Fibroblast of skin of scalp (primary cell): ENCODE results near the gene LPP.

Experiments used
- DNase-seq: peaks from one replicate; pipeline ENCODE4 v3.0.0-alpha.2; 2013

LPP gene

GRCh38 chr3:188527389-188527788 lies 373.4 kb downstream of the LPP start:
- peak; percentile 41 for DNase-seq

GRCh38 chr3:188528396-188528795 lies 374.4 kb downstream of the LPP start:
- no peak for DNase-seq

GRCh38 chr3:188529228-188529627 lies 375.3 kb downstream of the LPP start:
- DNase-seq = peak; percentile 71

GRCh38 chr3:188530226-188530625 lies 376.3 kb downstream of the LPP start:
- DNase-seq = no peak

DNA sequence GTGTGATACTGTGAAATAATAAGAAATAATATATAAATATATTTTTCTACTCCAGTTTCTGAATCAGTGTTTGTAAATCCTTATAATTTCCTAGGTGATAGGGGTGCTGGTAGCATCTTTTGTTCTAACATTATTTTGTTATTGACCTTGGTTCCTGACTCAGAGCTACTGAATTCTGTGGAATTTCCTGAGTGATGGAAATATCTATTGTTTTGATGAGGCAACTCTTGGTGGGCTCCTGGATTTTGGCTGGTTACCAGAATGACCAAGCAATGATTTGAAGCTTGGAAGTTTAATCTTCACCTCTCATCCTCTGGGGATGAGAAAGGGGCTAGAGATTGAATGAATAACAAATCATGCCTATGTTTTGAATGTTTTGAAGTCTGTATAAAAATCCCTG lies 377.3 kb downstream of the LPP start:
- DNase-seq = peak; percentile 77

DNA sequence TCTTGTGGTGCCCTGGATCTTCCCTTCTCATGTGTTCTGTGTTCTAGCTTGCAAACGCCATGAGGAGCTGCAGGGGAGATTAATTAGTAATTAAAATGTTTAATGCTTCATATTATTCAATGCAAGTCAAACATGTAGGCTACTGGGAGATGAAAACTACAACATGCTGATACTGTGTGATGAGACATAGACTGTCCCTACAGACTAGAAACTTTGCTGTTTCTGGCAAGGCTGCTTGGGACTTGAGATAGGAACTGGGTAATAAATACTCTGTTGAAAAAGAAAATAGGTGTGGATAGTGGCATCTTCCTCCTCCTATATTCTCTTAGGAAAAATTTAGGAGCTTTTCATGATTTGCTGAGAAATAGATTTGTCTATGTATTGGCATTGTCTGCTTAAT lies 379.2 kb downstream of the LPP start:
- no peak for DNase-seq

DNA sequence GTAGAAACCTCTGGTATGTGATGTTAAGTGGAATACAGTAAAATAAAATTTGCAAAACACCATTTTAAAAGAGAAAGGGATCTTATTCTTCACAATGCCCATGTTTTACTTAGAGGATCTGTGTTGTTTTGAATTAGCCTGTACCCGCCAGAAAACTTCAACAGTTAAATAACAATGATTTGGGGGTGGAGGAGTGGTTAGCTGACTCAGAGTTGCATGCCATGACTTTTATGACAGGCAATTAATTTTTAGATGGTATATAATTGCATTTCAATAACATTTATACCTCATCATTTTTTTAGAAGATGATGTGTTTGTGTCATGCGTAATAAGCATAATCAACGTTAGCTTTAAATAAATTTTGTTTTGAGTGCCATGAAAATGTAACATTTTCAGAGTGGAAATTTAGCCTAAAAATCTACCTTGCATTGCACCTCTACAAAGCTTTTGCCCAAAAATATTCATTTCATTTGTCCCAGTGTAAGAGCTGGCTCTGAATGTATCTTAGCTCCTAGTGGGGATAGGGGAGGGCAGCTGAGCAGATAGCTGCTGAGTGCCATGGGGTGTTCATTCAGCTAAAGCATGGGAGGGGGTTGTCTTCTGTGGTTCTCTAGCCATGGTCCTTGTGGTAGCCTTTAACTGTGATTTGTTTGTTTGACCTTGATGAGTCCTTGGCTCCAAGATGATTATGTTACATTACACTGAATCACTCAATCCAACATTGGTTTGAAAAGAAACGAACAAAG lies 379.8 kb downstream of the LPP start:
- DNase-seq = peak; percentile 17

GRCh38 chr3:188534633-188535032 lies 380.7 kb downstream of the LPP start:
- DNase-seq = peak; percentile 58

- DNase-seq = no peak
Observed at GRCh38 chr3:188537606-188538005, 383.6 kb downstream of the LPP start.

DNA sequence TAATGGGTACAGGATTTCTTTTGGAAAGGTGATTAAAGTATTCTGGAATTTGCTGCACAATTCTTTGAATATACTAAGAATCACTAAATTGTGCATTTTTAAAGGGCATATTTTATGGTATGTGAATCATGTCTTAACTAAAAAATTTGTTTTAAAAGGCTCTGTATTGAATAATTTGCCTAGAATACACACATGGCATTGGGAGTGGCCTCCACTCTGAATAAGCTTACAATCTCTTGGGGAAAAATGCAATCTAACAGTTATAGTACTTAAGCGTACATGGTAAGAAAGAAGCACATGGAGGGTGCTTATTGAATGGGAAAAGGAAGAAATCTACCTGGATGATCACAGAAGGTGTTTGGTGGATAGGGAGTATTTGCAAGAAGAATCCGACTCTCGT lies 385.1 kb downstream of the LPP start:
- no peak for DNase-seq

GRCh38 chr3:188539631-188540194 lies 385.8 kb downstream of the LPP start:
- no peak for DNase-seq

DNA sequence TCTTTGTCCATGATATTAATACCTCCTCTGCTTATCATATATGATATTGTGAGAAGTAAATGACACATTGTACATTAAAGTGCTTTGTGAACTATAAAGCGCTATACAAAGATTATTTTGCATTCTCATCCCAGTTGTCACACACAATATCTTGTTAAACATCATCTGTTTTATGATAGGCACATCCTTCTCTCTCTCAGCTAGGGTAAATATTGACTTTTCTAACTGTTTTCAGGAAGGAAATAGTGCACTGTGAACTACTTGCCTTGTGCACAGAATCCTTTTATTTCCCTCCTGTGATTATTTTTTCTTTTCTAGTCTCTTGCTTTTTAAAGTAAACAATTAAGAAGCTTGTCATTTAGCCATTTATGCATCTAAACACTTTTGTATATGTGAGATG lies 388.2 kb downstream of the LPP start:
- no peak for DNase-seq

DNA sequence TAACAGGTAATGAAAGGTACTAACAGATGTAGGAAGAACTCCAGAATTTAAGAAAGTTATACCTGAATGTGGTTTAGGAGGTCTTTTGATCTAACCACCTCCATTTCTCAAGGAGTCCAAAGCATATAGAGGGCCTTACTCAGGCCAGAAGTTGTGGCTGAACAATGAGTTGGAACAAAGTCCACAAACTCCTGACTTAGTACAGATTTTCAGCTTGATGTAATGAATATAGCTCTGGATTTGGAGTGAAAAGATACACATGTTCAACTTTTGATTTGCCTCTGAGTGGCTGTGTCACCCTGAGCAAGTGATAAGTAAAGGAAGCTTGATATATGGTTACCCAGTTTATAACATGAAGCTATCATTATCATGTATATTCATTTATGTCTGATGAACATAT lies 390.1 kb downstream of the LPP start:
- no peak for DNase-seq

GRCh38 chr3:188546835-188547670 lies 393.1 kb downstream of the LPP start:
- peak; percentile 52 for DNase-seq

DNA sequence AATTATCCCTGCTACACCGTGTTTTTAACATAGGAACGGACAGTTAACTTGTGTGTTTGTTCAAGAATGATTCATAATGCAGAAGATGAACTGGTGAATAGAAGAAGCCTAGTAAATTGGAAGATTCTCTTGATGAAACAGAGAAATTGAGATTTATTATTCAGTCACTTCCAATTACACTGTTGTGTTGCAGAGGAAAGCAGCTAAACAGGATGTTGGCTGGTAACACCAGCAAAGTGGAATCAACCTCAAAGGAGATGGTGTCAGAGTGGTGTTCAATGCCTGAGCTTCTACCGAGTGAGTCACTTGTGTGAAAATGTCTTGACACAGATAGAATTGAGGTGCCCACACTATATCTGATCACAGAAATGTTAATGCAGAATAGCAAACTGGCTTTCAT lies 399.6 kb downstream of the LPP start:
- no peak for DNase-seq

DNA sequence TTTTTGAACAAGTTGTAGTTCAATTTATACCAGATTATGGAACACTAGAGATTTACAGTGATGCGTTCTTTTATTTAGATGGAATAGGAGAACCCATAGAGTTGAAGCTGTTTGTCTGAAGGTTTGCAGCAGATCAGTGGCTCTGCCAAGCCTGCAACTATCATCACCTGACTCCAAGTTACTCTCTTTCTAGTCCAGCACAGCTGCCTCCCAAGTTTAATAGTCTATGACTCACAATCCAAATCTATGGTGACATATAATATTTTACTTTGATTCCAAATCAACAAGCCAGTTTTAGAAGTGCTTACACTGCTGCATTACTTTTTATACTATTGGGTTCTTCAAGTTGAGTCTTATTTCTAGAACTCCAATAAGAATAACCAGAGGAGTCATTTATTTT lies 400.4 kb downstream of the LPP start:
- DNase-seq = no peak

- no peak for DNase-seq
Observed at GRCh38 chr3:188557235-188557634, 403.3 kb downstream of the LPP start.

DNA sequence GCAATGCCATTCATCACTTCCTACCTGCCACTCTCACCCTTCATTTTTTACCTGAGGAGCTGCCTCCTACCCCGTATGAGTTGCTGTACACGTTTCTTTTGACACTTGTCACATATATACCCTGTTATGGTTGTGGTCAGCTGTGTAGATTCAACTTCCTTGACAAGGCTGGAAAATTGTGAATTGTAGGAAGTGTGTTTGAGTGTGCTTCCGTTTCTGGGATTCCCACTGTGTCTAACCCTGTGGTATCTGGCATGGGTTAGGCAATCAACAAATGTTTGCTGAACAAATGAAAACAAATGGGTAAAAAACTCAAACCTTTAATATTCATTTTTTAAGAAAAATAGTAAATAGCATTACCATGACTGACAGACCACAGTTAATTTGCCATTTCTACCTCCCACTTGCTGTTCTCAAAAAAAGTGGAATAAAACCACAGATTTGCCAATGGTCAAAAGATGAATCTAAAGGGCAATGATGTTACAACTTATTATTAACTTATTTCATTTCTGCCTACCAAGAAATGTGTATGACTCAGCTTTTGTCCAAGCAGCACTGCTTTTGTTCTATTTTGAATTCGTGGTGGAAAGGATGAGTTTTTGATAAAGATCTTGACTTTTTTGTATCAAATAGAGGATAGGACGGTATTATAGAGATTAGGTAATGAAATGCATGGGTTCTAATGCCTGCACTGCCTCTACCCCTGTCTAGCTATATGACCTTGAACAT lies 404.6 kb downstream of the LPP start:
- peak; percentile 29 for DNase-seq

GRCh38 chr3:188559072-188559429 lies 405.1 kb downstream of the LPP start:
- DNase-seq = peak; percentile 49

DNA sequence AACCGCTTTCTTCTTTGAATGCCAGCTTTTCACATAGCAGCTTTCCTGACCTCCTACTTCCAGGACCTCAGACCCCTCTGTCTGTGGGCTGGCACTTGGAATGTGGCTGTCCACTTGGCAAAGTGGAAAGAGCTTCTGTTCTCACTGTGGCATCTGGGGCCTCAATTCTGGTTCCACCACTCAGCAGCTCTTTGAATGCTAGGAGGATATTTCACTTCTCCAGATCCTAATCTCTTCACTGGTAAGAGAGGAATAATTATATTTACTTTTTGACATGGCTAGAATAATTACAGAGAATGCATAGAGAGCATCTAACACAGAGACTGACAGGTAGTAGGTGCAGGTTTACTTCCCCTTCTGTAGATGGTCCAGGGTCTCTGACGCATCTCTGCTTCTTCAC lies 405.9 kb downstream of the LPP start:
- DNase-seq = no peak

- DNase-seq = no peak
Observed at GRCh38 chr3:188562144-188562543, 408.2 kb downstream of the LPP start.

- peak; percentile 58 for DNase-seq
Observed at GRCh38 chr3:188567478-188568195, 413.7 kb downstream of the LPP start.
